Embryonic facial prominence (tissue), 1 donor: ENCODE results near the gene UBAP2L.
A peak's percentile ranks its signal among the peaks of the same experiment; 100 is the strongest.

Source experiments
- DNase-seq: peaks from one replicate; pipeline ENCODE4 v3.0.0-alpha.2; 2016; ENCODE audit errors: extremely low spot score

UBAP2L gene, protein sequence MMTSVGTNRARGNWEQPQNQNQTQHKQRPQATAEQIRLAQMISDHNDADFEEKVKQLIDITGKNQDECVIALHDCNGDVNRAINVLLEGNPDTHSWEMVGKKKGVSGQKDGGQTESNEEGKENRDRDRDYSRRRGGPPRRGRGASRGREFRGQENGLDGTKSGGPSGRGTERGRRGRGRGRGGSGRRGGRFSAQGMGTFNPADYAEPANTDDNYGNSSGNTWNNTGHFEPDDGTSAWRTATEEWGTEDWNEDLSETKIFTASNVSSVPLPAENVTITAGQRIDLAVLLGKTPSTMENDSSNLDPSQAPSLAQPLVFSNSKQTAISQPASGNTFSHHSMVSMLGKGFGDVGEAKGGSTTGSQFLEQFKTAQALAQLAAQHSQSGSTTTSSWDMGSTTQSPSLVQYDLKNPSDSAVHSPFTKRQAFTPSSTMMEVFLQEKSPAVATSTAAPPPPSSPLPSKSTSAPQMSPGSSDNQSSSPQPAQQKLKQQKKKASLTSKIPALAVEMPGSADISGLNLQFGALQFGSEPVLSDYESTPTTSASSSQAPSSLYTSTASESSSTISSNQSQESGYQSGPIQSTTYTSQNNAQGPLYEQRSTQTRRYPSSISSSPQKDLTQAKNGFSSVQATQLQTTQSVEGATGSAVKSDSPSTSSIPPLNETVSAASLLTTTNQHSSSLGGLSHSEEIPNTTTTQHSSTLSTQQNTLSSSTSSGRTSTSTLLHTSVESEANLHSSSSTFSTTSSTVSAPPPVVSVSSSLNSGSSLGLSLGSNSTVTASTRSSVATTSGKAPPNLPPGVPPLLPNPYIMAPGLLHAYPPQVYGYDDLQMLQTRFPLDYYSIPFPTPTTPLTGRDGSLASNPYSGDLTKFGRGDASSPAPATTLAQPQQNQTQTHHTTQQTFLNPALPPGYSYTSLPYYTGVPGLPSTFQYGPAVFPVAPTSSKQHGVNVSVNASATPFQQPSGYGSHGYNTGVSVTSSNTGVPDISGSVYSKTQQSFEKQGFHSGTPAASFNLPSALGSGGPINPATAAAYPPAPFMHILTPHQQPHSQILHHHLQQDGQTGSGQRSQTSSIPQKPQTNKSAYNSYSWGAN

DNA sequence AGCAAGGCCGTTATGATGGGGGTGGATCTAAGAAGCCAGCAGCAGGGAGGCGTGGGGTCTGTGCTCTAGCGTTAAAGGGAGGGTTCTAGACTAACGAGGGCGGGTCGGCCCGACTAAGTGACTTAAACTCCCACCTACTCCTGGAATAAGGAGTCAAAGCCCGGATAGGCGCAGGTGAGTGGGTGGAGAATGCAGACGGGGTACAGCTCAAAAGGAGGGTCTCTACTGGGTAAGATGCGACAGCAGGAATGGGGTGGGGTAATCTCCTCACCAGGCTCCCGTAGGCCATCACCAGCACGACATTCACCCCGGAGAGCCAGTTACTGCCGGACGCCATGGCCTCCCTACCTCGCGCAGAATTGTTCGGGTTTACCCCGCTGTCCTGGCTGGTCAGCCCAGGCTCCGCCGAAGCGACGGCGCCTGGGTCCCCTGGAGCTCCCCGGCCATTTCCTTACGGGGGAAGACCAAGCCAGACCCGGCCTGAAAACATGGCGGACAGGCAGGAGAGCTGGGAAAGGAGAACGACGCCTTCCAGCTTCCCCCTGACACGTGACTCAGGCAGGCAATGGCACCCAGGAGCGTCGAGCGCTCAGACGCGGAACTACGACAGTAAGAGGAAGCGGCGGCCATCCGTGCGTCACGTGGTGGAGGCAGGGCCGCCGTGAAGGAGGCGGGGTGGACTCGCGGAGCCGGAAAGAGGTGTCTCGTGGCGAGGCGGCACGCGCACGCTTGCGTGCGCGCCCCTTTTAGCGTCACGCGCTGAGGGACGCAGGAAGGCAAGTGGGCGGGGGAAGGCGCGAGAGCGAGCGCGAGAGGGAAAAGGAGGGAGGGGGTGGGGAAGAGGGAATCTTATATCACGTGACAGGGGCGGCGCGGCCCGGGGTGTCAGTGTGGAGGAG lies at the start of gene UBAP2L:
TSS of gene UBAP2L (plus strand) at position 885 of the 899 bp plus-strand sequence. CDS start 4,169 bp downstream, outside the sequence.
- peak; percentile 97 for DNase-seq

DNA sequence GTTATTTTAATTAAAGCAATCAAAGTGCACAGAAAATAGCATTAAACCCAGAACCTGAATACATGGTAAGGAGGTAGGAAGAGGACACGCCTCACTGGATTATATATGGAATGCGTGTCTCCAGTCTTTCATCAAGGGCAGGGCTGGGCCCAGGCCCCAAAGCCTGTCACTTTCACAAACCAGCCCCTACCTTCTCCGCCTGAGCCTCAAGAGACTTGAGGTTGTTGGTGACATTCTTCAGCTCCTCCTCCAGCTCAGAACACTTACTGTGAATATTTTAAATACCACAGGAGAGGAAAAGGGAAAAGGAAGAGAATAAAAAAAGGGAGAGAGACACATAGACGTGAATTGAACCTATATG lies 49.6 kb upstream of the UBAP2L start:
- no peak for DNase-seq

DNA sequence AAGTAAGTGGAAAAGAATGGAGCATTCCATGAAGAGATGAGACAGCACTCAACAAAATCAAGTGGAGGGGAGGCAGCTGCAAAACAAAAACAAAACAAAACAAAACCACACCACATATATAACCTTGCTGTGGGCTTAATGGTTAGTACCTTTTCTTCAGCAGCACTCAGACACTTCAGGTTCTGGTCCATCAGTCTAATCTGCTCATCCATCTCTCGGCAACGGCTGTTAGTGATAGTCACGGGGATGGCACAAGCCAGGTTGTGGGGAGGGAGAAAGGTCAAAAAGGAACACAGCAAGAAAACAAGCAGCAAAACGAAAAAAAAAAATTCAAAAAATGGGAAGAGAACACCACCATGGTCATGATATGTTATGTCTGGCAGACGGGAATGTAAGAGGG lies 48.9 kb upstream of the UBAP2L start:
- DNase-seq = no peak

DNA sequence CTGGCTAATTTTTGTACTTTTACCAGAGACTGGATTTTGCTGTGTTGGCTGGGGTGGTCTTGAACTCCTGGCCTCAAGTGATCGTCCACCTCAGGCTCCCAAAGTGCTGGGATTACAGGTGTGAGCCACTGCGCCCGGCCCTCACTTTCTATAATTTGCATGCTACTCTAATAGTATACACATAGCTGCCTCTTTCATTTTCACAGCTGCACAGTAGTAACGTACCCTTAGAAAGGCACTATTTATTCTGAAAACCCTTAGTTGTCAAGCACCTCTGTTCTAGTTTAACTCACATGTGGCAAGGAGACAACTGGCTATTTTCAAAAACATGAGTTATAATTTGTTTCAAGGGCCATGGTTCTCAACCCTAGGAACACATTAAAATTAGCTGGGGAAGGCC lies 46.1 kb upstream of the UBAP2L start:
- no peak for DNase-seq

DNA sequence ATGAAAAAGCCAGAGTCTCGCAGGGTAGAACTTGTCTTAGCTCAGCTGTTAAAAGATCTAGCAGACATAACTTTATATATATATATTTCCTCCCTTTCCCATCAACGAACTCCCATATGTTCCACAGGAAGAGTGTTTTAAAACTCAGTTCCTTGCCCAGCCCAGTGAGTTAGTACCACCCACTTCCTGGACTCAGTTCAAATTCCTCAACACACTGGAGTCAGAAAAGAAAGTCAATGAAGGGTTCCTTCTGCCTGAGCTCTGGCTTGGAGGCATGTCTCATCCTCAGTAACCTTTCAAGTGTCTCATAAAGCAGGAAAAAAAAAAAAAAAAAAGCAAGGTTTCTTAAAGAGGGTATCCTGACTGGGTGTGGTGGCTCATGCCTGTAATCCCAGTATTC lies 44.4 kb upstream of the UBAP2L start:
- no peak for DNase-seq

DNA sequence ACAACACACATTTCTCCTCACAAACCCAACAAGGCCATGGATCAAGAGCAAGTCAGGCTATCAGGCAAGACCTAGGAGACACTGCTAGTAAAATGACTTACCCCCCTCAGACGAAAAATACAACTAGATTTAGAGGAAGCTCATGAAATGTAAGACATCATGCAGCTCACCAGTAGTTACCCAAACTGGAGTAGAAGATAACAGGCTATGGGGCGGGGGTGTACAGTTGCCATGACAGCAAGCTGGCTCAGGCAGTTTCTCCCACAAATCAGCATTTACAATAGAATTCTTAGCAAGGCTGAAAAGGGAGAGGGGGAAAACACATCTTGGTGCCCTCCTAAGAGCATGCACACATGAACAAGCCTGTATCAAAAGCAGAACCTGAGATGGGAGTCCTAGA lies 42.7 kb upstream of the UBAP2L start:
- DNase-seq = no peak

DNA sequence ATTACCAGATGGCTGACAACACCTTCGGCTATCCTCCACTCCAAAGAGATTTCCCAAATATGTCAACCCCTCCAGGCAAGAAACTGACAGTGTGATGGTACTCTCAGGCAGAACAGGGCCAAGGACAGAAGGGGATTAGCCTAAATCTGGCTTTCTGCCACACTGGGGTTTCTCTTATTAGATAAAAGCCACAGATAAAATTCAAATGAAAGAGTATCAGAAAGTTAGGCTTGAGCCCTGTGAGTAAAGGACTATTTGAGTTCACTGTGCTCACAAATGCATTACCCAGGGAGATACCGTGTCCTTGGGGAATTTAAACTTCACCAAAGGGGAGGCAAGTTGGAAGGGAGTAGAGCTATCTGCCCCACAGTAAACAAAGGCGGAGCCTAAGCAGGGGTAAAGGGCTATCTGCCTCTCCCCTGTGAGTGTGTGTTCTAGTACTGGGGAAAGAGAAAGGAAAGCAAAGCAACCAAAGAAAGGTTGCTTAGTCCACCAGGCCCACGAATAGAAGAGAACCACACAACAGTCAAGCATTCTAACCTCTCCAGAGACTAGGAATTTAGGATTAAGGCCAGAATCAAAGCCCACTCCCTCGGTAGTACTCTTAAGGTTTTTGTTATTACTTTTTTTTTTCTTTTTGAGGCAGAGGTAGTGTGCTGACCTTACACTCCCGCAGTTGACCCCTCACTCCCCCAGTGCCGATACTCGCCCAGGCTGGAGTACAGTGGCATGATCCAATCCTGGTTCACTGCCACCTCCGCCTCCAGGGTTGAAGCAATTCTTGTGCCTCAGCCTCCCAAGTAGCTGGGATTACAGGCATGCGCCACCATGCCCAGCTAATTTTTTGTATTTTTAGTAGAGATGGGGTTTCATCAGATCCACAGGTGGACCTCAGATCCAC lies 41.6 kb upstream of the UBAP2L start:
- DNase-seq = no peak

DNA sequence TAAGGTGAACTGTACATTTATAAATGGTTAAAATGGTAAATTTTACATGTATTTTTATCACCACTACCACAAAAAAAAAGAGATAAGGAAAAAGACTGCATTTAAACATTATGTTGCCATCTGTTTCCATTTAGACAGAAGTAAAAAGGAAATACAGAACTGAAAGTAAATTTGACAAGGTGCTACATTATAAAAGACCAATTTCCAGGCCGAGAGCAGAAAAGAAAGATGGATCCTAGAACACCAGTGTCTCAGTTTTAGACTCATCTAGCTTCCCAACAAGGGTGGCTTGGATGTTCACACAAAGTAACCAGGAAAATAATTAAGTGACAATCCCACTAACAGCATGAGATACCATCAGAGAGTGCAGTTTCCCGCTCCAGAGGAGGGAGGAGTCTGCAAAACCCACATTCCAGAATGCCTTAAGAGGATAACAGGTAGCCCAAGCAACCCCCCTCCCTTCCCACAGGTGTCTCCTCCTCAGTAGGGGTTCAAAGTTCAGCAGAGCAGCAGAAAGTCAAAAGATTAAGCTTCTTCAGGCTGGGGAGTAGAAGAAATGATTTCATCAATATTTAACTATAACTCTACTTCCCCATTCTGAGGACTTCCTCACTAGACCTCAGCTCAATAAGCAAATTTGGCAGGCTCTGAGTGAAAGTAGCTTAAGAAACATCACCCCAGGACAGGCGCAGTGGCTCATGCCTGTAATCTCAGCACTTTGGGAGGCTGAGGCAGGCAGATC lies 40.6 kb upstream of the UBAP2L start:
- no peak for DNase-seq

DNA sequence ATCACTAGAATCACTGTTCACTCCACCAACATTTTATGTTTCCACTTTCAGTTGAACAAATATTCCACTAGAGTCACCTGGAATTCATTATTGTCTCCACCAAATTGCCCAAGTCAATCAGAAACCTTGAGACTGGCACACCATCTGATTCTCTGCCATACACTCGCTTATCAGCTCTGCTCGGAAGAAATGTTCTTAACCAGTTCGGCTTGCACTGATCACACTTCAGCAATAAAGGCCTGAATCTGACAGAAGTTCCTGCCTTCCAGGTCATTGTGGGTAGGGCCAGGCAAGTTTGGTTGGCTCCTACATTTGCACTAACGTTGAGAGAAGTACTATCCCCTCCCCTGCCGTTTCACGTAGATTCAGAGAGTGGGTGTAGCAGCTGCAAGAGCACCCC lies 38.8 kb upstream of the UBAP2L start:
- no peak for DNase-seq

DNA sequence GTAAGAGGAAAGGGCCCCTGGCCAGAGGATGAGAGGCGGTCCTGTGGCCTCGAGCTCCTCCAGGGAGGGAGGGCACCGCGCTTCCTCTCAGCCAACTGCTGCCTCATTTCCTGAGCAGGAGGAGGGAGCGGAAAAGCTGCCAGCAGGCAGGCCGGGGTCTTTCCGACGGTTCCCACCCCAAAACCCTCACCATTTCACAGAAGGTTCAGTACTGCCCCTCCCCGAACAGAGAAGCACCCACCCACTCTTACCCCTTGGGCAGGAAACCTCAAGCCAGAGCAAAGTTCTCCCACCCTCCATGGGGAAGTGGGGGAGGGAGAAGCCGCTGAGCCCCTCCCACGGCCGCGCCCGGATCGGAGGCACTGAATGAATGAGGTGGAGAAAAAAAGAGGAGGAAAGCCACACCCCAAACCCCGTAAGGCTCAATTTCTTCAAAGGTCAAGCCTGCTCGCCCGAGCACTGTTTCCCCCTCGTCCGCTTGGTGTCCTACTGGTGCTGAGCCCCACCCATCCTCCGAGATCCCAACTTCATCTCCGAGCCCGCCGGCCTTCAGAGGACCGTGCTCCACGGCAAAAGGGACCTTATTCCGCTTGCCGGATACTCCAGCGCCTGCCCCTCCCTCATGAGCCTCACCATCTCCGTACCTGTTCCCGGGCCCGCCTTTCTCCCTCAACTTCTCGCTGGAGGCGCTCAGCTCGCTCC lies 38.3 kb upstream of the UBAP2L start:
- DNase-seq = peak; percentile 14

DNA sequence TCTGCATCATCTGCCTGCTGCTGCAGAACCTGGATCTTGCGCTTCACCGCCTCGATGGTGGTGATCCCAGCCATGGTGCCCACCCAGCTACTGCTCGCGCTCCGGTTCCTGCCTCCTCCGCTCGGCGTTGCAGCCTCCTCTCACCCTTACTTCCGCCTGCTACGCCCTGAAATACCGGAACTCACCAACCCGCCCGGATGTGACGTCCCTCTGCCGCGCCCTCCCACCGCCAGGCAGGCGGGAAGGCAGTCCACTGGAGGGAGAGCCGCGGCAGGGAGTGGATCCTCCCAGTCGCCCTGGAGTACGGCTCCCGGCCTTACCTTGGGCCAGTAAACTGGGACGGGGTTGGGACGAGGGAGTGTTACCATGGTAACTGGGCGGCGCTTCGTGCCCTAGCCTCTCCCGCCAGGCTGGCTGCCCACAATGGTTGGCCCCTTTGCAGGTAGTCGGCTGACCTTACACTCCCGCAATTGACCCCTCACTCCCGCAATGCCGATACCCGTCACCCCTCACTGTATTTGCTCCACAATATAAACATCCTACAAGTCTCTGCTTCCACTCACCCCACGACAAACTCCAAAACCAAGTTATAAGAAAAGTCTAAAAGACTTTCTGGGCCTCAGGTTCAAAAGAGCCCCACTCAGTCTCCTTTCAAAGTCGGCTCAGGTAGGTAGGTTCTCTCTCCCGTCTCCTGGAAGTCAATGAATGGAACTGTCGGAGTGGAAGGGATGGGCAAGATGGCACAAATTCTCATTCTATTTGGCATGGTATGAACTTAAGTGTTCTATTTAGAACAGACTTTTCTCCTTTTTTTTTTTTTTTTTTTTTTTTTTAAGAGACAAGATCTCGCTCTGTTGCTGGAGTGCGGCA lies 37.5 kb upstream of the UBAP2L start:
- DNase-seq = peak; percentile 92

DNA sequence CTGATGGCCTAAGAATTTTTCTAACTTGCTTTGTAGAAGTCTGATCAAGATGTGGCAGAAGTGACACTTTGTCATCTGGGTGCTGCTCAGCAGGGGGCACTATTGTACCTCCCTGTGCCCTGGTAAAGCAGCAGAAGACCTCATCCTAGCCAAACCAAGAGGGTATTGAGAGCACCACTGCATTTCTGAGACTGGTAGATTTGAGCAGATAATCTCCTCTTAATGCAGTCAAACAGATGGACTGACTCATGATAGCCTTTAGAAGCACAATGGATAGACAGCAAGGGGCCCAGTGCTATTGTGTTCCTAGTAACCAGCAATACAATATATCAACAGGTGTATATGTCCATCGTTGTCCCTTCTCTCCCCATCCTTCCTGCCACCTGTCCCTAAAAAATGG lies 34.6 kb upstream of the UBAP2L start:
- DNase-seq = peak; percentile 9

DNA sequence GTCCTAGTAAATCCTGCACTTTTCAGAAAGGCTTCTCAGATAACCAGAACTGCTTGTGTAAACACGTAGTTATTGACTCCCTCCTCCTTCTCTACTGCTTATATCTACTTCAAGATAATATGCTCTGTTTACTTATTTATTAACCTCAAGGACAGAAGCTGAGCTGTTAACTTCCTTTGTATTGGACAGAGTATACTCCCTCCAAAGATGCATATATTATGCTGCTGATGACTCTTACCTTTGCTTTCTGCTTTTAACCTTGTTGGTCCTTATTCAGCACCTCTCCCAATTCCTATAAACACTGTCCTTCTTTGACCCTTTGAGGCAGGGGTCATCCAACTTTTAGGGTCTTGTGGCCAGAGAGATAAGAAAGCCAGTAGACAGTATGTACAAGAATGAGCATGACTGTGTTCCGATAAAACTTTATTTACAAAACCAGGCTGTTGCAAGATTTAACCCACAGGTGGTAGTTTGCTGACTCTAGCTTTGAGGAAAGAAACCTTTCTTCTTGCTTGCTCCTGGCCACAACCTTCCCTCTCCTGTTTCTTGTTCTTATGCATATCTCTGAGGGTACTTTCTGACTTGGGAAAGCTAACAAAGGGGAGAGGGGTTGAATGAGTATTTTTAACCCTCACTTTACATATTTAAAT lies 33.8 kb upstream of the UBAP2L start:
- DNase-seq = no peak

DNA sequence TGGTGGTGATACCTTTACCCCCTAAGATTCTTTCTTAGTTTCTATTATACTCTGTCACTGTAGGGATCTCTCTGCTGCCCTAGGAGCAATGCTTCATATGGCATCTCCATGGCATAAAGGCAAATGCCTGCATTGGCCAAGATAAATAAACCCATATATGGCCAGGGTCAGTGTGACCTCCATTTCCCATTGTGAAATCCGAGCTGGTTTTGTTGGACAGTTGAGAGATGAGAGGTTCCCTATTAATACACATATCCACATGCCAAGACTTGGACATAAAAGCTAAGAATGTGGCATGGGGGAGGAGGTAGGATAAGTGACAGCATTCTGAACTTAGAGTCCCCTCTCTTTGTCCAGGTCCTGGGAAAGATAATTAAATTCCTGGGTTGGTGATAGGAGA lies 30.2 kb upstream of the UBAP2L start:
- DNase-seq = no peak

DNA sequence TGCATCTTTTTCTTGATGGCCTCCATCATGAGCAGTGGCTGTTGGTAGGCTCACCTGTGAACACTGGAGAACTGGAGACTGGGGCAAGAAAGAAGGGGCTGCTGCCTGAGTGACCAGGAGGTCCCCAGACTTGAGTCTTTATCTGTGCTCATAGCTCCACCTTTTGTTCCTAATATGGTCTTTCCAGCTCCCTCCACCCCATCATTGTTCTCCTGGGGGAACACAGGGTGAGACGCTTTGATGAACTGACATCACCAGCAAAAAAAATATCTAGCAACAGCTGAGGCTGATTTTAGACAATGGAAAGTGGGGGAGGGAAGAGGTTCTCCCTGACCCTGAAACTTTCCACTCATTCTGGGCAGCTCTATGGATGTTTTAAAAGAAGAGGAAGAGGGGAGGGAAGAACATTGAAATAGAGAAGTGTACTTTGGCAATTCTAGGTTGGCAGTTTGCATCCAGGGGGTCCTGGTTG lies 28.7 kb upstream of the UBAP2L start, which contains the start of gene TPM3:
TSS of gene TPM3 (minus strand) at position 111 of the 472 bp plus-strand sequence. CDS start at position 29, 82 bp downstream.
- DNase-seq = no peak

DNA sequence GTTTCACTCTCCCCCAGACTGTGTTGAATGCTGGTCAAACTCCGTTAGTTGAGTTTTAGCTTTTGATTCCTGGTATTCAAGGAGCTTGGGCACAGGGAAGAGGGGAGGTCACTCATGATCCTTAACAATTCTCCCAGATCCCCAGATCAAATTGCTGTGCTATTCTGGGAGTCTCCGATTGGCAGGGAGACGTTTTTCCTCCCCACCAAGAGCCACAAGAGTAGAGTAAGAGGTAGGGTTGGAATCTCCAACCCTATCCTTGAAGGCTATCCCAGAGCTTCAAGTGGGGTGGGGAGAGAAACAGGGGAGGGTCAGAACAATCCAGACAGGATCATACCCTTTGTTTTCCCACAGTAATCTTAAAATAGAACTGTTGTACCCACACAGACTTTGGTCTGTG lies 28.3 kb upstream of the UBAP2L start:
- no peak for DNase-seq

DNA sequence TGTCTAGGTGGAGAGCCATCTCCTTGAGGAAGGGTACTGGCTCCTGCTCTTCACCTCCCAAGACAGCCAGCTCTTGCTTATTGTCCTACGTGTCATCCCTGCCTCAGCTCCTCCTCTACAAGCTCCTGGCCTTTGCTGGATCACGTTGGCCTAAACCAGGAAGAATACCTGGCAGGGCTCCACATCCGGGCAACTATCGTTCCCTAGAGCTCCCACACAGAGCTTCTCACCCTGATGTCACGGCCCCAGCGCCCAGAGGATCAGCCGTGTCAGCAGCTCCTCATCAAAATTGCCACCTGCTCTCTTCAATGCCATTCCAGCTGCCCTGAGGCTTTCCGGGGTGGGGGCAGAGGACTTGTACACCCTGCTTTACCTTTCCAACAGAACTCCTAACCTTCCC lies 26.9 kb upstream of the UBAP2L start:
- DNase-seq = no peak
